Measurements from ENCODE around the gene RASSF10.
"Not testable (repeated sequence)": the region's sequence is repeated elsewhere in the genome, so short reads cannot be mapped to it uniquely, and the experiment has no call there.

RASSF10 gene

DNA sequence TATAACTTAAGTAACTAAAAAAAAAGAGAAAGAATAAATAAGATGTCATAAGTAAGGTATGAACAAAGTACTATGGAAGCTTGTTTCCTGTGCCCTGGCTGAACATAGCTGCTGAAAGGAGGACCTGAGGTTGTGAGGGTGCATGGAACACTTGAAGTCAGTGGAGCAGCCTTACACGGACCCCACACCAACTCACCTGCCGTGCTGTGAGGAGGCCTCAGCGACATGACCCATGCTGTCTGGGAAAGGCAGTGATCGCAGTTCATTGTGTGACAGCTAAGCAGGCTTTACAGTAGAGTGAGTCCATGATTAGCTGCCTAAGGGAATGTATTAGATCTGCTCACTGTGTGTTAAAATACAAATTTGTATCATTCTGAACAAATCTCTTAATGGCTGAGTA is 17.6 kb downstream of the RASSF10 start:
- DNase-seq (ENCODE audit: low read depth) = no peak

DNA sequence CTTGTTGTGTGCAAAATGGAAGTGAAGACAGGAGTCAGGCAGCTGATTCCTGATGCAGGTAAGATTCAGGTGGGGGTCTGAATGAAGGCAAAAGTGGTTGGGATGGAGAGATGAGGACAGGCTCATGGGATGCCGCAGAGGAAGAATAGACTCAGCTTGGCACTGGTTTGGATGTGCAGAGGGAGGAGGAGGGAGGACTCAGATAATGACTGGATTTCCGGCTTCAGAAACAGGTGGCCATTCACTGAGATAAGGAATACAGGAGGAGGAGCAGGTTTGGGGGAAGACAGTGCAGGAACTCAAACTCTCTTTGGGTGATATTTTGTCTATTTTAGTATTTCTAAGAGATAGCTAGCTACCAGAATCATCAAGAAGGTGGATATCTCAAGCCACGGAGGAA is 19.2 kb downstream of the RASSF10 start:
- DNase-seq (ENCODE audit: low read depth) = no peak

DNA sequence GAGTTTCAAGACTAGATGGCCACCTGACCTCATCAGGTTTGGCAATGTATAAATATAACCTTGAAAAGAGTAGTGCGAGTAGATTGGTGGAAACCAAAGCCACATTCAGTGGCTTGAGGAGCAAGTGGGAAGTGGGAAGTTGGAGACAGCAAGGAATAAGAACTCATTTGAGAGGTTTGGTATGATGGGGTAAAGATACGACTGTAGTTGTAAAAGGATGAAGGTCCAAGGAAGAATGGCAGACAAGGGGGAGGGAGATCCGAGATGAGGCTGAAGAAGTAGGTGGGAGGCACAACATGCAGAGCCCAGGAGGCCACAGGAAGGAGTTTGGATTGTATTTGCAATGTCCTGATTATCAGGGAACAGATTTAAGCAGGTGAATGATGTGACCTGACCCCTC is 20.8 kb downstream of the RASSF10 start:
- DNase-seq (ENCODE audit: low read depth) = no peak

DNA sequence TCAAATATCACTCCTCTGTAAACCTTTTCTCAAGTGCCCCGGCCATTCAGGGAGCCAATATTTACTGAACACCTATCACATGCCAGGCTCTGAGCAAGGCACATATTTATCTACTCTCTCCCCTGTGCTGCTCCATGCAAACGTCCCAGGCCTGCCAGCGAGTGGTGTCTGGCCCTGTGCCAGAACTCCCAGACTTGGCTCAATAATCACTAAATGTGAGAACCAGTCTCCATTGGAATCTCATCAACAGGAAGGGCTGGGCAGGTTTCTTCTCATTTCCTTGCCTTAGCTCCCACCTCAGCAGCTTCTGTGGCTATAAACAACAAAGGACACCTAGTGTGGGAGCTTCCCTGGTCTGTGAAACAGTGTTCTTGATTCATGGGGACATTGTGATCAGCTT is 21.7 kb downstream of the RASSF10 start:
- no peak for DNase-seq (ENCODE audit: low read depth)

DNA sequence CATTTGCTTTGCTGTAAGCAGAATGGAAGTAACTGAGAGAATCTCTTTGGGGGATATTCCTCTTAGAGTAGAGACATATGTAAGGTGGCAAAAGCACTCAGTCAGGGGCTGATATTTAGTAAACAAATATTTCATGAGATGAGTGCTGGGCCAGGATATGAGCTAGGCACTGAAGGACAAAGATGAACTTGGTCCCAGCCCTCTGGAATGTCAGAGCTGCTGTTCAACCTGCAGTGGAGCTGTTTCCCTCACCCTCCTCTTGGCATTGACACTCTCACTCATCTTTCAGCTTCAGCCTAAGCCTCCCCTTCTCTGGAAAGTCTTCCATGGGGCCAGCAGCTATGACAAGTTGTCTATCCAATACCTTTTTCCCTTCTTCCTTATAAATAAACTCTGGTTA is 22.2 kb downstream of the RASSF10 start:
- DNase-seq (ENCODE audit: low read depth) = no peak

DNA sequence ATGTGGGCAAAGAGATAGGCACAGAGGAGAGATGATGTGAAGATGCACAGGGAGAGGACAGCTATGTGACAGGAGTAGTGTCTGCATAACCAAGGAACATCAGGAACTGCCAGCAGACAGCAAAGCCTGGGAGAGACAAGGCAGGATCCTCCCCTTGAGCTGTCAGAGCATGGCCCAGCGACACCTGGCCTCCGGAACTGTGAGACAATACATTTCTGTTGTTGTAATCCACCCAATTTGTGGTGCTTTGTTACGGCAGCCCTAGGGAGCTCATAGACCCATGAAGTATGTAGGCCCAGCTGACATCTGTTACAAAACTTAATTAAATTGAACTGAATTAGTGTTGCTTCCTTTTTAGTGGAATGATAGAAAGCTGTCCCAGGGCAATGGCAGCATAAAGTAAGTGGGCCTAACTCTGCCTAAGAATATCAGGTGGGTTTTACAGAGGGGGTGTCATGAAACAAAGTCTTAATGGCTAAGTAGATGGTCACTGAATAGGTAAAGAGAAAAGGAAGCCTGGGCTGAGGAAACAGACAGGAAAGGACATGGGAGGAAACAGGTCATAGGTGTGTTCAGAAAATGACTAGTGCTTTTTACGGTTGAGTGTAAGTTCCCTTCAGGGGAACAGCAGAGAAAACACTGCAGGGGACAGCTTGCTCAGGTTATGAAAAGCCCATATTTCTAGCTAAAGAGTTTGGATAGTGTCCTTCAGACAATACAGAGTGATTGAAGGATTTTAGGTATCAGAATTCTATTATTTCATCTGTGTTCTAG is 24.8 kb downstream of the RASSF10 start:
- no peak for DNase-seq (ENCODE audit: low read depth)

DNA sequence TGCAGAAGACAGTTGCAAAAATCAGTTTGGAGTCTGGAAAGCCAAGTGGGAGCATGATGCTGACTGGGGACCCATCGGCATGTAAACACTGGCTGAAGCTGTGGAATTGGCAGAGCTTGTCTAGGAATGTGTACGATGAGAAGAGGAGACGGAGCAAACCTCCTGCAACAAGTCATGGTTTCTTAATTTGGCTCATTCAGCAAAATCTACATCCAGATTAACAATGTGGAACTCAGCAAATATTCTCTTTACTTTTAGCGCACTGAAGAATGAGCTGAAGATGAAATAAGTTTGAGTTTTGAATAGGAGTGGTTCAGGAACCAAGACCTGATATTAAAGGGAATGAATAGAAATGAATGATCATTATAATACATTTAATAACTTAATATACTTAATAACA is 26.6 kb downstream of the RASSF10 start:
- DNase-seq (ENCODE audit: low read depth) = no peak

DNA sequence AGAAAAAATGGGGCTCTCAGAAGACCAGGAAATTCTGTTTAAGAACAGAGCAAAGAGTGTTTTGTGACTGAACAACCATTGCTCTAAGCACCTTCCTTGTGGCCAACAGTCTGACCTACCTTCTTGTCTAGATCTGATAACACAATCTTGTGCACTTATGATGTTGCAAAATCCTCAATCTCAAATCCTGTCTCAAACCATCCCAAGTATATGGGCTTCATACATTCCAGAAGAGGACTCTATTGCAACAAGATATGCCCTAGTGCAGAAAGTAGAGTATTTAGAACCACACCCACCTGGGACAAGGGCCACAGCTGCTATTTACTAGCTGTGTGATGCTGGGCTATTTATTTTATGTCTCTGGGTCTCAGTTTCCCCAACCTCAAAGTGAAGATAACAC is 27.1 kb downstream of the RASSF10 start:
- DNase-seq (ENCODE audit: low read depth) = no peak

DNA sequence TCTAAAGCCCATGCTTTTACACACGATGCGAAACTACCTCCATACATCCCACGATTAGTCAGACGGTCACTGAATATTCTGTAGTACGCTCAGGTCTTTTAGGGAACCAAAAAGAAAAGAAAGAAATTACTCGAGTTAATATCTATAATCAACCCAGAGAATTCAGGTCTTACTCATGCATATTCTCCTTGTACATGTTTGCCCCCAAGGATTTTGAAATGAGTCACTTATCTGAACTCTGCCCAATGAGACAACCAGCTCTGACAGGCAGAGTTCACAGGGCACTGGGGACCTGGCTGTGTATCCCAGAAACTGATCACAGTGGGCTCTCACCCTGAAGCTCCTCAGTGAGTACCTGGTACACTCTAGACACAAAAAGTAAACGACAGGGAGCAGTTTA is 29.2 kb downstream of the RASSF10 start:
- DNase-seq (ENCODE audit: low read depth) = no peak

DNA sequence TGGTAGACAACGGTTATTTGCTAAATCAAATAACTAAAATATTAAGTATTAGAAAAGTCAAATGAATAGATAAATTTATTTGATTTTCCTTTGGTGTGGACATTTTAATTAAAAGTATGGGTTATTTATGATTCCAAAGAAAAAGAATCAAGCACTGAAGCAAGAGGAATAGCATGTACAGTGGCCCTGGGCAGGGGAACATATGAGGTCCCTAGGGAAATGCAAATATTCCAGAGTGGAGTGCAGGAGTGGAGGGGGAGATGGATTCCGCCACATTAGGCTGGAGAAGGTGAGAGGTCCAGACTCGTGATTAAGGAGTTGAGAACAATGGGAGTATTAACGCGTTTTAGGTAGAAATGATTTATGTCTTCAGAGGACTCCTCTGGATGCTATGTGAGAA is 30.0 kb downstream of the RASSF10 start:
- no peak for DNase-seq (ENCODE audit: low read depth)

DNA sequence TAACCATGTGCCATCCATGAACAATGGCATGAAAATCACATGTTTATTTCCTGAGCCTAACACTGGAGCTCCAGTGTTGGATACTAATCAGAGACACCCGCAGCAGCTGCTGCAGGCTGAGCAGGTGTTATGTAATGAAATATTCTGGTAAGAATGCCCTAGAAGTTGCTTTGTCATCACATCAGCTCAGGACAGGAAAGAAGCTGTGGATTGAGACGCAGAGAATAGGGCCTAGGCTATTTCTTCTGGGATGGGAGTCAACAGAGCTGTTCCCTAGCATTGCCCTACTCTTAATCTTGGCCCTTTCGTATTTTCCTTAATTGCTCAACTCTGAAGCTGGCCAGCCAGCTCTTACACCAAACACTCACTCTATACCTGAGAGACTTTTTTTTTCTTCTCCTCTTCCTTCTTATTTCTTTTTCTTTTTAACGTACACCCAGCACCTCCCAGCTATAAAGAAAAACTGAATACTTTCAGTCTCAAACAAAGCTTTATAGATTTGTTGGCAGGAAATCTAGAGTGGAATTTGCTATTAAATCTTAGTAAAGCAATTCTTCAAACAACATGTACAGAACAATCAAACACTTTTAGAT is 31.9 kb downstream of the RASSF10 start:
- no peak for DNase-seq (ENCODE audit: low read depth)

DNA sequence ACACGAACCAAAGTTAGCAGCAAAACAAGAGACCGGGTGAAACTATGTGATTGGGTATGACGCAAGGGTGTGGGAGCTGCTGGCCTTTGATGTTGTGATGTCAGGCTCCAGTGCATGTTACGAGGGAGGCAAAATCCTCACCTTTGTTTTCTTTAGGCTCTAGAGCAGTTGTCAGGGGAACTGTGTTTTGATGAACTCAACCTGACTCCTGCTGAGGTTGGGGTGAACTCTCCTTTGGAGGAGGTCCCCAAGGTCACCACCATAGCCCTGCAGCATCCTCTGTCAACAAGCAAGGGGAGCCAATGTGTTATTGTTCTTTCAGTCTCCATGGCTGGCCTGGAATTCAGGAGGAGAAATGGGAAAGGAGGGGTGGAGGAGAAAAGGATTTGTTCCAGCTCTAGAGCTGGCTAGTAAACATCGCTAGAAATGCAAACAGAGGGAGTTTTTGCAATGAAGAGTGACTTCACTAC is 33.8 kb downstream of the RASSF10 start:
- no peak for DNase-seq (ENCODE audit: low read depth)

DNA sequence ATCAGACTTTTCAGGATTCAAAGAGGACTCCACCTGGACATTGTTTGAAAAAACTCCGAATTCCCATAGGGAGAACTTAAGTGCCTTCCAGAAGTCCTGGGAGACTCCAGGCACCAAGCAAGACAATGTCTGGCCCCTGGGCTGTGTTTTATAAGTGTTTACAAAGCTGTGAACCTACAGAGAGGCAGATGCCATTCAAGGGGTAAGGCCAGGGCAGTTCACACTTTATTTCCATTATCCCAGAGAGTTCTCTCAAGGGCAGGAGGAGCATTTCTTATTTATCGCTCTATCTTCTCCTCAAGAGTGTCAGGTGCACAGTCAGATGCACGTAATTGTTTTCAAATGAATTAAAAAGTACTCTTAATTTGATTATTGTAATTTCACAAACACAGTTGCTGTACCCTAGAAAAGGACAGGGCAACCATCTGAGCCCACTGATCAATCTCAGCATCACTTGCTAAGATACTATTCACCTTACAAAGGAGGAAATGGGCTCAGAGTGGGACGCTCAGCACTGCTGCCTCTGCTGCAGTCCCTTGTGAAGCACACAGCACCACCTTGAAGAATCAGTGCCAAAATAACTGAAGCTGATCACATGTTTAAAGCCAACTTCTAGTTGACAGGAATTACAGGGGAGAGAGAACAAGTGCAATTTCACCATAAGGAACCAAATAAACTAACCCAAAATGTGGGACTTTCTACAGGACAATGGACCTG is 35.0 kb downstream of the RASSF10 start:
- DNase-seq (ENCODE audit: low read depth) = no peak

DNA sequence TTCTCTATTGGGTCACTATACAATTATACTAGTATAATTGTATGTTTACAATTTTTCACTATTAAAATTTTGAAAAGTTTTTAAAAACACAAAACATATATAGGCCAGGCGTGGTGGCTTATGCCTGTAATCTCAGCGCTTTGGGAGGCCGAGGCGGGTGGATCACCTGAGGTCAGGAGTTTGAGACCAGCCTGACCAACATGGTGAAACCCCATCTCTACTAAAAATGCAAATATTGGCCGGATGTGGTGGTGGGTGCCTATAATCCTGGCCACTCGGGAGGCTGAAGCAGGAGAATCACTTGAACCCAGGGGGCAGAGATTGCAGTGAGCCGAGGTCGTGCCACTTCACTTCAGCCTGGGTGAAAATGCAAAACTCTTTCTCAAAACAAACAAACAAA is 36.0 kb downstream of the RASSF10 start:
- DNase-seq (ENCODE audit: low read depth) = not testable (repeated sequence)

DNA sequence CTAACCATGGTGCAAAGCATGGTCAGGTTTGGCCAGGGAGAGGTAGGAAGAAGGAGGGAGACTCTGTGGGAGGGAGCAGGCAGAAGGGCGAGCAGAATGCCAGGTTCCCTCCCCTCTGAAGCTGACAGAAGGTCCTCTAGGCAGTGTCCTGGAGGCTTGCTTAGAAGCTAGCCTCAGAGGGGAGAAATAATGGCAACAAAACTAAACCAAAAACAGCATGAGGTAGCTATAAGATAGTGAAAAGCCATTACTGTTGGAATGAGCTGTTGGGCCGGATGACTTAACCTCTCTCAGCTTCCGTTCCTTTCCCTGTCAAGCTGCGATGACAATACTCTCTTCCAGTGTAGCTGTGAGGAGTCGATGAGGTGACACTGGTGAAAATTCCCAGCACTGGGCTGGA is 36.6 kb downstream of the RASSF10 start:
- no peak for DNase-seq (ENCODE audit: low read depth)

DNA sequence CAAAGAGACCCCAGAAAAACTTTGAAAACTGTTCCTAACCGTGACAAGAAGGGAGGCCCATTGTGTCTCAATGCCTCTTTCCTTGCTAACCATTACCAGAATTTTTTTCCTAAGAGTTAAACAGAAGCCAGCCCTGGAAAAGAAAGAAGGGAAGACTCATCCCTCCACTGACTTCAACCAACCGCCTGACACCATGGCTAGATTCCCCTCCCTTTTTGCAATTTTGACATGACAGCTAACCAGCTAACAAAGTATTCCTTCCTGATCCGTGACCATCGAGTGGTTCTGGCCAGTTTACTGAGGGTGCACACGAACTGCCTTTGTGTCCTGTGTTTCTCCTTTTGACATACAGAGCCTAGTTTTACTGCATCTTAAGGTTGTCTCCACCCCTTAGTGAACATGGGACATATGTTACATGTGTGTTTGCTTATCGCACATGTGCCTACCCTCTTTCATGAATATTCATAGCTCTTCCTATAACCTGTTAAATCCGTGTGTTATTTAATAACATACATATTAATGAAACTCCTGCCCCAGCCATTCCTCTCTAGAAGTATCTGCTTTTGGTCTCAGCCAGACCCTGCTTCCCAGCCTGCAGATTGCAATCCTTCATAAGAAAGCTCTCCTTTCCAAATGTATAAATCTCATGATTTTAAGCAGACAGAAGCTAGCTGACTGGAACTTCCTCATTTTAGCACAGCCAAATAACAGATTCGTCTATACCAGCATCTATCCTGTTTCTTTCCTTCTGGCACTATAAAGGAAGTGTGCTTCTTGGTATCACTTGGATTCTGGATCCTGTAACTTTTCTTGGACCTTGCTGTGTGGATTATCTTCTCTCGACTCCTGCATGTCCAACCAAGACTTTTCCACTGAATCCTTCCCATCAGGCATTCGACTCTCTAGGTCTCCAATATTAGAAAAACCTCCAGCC is 37.8 kb downstream of the RASSF10 start:
- no peak for DNase-seq (ENCODE audit: low read depth)

DNA sequence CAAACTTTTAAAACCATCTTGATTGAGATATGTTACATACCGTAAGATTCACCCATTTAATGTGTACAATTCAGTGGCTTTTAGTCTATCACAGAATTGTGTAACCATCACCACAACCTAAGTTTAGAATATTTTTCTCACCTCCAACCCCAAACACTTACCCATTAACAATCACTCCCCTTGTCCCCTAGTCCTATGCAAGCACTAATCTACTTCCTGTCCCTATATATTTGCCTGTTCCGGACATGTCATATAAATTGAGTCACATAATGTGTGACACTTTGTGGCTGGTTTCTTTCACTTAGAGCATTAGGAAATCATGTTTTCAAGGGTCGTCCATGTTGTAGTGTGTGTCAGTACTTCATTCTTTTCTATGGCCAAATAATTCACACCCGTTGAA is 38.8 kb downstream of the RASSF10 start:
- no peak for DNase-seq (ENCODE audit: low read depth)

DNA sequence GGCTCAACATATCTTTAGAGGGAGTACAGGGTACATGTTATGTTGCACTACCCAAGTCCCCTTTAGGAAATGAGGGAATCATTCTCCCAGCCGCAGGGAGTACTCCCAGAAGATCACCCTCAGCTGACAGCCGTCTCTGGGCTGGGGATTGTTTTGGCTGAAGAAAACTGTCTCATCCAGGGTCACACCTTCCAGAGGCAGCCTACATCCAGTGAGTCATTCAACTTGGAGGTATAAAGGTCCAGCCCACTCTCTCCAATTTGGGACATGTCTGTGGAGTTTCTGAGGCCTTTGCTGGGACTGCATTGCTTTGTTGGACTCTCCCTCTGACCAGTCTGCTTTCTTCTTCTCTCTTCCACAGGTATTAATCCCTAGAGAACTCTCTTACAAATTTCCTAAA is 42.1 kb downstream of the RASSF10 start:
- no peak for DNase-seq (ENCODE audit: low read depth)

DNA sequence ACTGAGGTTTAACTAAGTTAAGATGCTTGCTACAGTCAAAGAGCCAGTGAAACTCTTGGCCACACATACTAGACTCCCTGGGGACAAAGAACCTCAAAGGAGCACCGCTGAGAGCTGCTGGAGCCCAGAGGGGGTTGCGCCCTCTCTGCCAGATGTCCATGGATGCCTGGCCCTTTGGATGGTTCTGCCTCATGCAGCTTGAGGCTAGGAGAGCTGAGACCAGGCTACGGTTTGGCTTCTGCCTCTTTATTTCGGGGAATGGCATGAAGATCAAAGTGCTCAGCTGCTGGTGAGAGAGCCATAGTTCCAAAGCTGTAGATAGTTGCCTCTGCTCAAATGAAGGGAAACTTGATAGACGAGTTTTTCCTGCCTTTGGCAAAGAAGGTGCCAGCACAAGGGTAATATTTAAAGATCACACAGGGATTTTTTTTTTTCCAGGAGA is 43.0 kb downstream of the RASSF10 start:
- no peak for DNase-seq (ENCODE audit: low read depth)

DNA sequence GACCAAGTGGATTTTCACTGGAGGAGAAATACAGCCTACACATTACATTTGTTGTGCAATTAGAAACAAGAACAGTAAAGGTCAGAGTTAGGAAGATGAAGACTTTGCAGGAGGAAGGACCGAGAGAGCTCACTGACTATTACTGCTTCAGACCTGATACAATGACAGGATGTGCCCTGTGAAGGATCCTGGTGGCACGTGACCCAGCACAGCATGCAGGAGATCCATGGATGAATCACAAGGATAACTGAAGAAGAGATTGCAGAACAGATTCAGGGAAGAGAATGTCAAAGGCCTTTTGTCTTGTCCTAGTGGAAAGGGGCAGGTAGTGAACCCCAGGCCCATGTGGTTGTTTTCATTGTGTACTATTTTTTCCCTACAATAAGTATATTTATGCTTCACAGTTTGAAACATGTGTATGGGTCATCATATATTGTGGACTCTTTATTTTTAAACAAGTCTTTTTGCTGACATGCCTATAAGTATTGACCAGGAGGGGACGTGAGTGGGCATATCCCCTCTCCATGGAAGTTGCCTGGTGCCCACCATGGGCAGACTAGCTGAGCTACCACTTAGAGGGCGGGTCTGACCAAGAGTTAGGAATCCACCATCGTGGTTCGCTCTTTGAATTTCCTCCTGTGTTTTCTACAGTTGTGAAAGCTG is 44.3 kb downstream of the RASSF10 start:
- DNase-seq (ENCODE audit: low read depth) = no peak

DNA sequence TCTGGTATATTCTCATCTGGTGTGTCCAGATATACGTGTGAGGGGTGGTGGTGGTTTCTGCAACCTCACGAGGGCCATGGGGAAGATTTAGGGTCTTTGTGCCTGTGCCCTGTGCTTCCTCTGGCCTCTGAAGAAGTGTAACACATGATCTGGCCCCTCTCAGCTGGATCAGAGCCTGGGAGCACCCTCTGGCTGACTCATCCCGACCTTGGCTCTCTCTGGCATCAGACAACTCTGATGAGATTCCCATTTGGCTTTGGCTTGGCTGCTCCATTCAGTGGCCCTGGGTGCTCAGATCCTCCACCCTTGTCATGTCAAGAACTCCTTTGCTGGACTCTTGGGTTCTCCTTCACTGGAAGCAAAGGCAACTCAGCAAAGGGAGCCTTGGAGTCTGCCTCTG is 45.2 kb downstream of the RASSF10 start:
- no peak for DNase-seq (ENCODE audit: low read depth)

DNA sequence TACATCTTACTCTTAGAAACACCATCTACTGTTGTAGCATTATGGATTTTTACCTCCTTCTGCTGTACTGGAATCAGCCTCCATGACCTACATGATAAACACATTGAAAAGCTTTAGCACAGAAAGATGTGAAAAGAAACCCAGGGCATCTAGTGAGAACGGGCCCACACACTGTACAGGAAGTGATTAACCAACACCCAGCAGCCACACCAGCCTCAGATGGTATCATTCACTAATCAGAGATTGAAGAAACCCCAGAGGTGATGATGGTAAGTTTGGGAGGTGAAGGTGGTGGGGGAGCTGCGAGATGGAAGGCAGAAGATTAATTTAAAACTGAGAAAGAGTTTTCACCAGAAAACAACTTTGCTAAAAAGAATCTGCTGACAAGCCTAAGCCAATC is 46.1 kb downstream of the RASSF10 start:
- no peak for DNase-seq (ENCODE audit: low read depth)
